D721Med (cell line): ENCODE measurements around the gene KRT28.
A peak's percentile ranks its signal among the peaks of the same experiment; 100 is the strongest.

Experiments used
- DNase-seq: peaks from one replicate; pipeline ENCODE4 v3.0.0; 2011; ENCODE audit warnings: low spot score; ENCODE audit not compliant: insufficient read length
- FAIRE-seq: peaks from 2 replicates; lab custom pipeline; 2011; peaks lifted over from hg19 to GRCh38; lab: Jason Lieb, UNC
- TF ChIP-seq, protein P1 (sequence below): IDR thresholded peaks from 2 replicates; pipeline ENCODE4 v1.5.1; 2012; ENCODE audit warnings: mild to moderate bottlenecking, control low read depth; ENCODE audit not compliant: insufficient read depth; ENCODE audit errors: missing control alignments

The KRT28 gene

DNA sequence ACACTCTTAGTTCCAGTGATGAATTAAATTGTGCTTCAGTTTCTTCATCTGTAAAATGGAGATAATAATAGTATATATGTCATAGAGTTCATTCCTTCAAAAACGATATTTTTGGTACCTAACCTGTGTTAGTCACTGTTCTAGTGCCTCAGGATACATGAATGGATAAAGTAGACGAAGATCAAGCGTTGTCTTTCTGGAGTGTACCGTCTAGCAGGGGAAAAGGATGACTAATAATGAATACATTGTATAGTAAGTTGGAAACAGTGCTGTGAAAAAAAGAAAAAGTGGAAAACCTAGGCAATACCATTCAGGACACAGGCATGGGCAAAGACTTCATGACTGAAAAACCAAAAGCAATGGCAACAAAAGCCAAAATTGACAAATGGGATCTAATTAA, 14.0 kb upstream of the KRT28 start:
- FAIRE-seq (no peak), DNase-seq (no peak)
- TF ChIP-seq, protein P1, sequence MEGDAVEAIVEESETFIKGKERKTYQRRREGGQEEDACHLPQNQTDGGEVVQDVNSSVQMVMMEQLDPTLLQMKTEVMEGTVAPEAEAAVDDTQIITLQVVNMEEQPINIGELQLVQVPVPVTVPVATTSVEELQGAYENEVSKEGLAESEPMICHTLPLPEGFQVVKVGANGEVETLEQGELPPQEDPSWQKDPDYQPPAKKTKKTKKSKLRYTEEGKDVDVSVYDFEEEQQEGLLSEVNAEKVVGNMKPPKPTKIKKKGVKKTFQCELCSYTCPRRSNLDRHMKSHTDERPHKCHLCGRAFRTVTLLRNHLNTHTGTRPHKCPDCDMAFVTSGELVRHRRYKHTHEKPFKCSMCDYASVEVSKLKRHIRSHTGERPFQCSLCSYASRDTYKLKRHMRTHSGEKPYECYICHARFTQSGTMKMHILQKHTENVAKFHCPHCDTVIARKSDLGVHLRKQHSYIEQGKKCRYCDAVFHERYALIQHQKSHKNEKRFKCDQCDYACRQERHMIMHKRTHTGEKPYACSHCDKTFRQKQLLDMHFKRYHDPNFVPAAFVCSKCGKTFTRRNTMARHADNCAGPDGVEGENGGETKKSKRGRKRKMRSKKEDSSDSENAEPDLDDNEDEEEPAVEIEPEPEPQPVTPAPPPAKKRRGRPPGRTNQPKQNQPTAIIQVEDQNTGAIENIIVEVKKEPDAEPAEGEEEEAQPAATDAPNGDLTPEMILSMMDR = no peak

DNA sequence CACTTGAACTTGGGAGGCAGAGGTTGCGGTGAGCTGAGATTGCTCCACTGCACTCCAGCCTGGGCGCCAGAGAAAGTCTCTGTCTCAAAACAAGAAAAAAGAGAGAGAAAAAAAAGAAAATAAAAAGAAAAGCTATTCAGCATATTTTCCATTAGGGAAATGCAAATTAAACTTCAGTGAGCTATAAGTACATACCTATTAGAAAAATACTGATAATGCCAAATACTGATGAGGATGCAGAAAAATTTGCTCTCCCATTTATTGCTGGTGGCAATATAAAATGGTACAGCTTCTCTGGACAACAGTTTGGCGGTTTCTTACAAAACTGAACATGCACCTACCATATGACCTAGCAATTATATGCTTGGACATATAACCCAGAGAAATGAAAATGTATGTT, 12.9 kb upstream of the KRT28 start:
- FAIRE-seq = no peak

DNA sequence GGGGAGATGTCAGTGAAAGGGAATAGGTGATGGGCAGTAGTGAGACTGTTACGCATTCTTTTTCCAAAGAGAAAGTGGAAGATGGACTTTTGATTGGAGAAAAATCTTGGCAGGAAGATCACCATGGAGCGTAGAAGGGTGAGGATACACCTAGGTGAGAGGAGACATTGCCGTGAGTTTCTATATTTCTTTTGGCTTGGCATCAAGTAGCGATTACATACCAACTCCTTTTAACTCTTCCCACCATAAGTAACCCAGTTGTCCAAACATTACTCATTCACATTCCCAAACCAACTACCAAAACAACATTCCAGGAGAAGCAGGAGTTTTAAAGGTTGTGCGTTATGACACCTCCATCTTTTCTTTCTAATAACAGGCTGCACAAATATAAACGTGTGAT, 10.7 kb upstream of the KRT28 start:
- TF ChIP-seq, protein P1 = no peak
- no peak for DNase-seq
- FAIRE-seq = no peak

More for the DNA sequence above, 12.9 kb upstream of the KRT28 start:
- no peak for DNase-seq
- TF ChIP-seq, protein P1 = no peak

DNA sequence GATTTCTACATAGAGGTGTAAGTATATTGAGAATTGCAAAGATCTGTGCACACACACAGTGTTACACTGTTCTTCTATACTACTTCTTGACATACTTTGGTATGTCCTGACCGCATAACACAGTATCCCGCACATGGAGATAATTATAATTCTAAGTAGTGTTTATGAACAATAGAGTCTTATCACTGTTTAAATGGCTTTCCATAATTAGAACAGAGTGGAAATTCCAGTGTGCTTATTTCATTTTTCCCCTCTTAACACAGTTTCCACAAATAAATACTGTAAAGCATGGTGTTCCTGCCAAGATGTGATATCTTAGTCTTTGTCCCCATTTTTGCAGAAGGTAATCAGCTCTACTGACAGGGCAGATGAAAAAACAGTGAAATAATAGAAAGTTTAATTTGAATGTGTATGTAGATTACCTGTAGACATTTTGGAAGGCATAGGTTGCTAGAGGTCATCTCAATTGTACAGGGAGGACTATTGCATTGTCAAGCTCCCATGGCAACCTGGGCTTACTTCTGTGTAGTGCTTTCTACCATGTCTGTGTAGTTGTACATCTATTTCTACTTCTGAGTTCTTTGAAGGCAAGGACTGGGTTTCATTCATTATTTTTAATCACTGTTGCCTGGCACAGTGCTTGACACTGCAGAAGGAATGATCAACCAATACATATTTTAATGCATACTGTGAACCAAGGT, 10.1 kb upstream of the KRT28 start:
- no peak for DNase-seq
- no peak for FAIRE-seq
- TF ChIP-seq, protein P1 = no peak

DNA sequence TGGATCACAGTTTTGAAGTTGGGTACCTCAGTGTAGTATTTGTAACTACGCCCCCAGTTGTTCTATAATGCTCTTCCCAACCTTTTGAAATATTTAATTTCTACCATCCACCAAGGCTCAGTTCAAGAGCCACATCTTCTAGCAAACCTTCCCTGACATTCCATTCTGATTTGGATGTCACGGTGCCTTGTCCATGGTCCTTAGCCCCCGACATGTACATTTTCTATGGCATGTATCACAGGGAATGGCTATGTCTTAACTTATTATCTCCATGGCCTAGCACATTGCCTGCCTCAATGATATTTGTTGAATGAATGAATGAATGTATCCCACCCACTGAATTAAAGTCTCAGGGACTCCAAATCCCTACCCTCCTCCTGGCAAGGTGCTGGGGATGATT, 6.4 kb upstream of the KRT28 start:
- TF ChIP-seq, protein P1 = no peak
- DNase-seq (no peak), FAIRE-seq (no peak)

DNA sequence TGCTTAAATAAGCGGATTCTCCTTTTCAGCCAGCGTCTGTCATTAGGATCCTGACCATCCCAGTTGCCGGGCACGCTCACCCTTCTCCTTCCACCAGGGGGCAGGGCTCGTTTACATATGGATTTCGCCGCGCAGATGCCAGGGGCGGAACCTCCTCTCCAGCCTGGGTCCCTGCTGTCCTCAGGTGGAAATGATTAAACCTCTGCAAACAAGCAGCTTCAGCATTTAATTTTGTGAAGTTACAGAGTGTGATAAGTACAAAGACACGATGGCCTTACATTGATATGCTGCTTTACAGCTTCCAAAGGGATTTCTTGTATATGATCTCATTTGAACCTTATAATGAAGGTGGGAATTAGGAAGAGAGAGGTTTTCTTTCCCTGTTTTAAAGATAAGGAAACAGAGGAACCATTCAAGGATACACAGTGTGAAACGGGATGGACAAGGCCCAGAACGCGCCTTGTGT, 3.9 kb upstream of the KRT28 start:
- FAIRE-seq = no peak
- TF ChIP-seq, protein P1 = peak; percentile 99
- DNase-seq = peak; percentile 31

DNA sequence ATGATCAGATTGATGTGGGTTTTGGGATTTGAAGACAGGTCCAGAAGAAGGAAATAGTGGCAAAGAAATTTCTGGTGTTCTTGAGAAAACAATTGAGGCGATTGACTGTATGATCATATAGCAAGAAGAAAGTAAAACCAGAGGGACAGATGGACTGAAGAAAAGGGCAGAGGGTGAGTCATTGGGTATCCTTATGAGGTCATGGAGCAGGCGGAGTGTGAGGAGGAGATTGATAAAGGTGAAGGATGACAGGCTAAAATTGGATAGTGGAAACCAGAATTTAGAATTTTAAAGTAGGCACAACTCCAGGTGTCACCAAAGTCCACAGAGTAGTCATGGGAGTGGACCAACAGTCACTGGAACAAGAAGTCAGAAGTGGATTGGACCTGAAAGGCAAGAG, 1.4 kb upstream of the KRT28 start:
- no peak for FAIRE-seq
- TF ChIP-seq, protein P1 = no peak
- no peak for DNase-seq
